SK-N-SH (cell line): ENCODE measurements around the gene ZFHX3. TPM values are rescaled to one million over a fixed set of nuclear protein-coding genes. Genes with fewer than 3 reads are reported as not detected.

Source experiments
- CTCF ChIA-PET: fragments of 300-600, 350-600 bp; formaldehyde crosslinking; extraction: SDS; loops from one replicate; lab custom pipeline; 2021; lab: Yijun Ruan, JAX
- POLR2A ChIA-PET: fragments of 350-600 bp; sonication (Branson Sonifier 250); formaldehyde crosslinking; extraction: SDS; loops from one replicate; lab custom pipeline; 2020; ENCODE audit warnings: antibody characterized with exemption, inconsistent platforms; lab: Yijun Ruan, JAX
- DNase-seq: peaks from one replicate; pipeline ENCODE4 v3.0.0; 2012
- H2AFZ ChIP-seq: fragments of 200-600 bp; sonication (generic); 2 replicates; pipeline ENCODE4 v1.8.1; 2016; ENCODE audit warnings: antibody characterized with exemption, mild to moderate bottlenecking, low read depth
- H3F3A ChIP-seq: fragments of 200-600 bp; sonication (generic); replicated peaks from 2 replicates; pipeline ENCODE3; 2016; ENCODE audit warnings: antibody characterized with exemption, mild to moderate bottlenecking; ENCODE audit not compliant: insufficient read depth
- H3K27ac ChIP-seq, 2 experiments: fragments of 200-500 bp in 1 of 2; fragments of 200-600 bp in 1 of 2; sonication (Bioruptor generic) in 1 of 2; sonication (generic), shearing (Covaris generic) in 1 of 2; 2 replicates each; pipeline versions ENCODE4 v1.5.1 to v1.6.1; 2014 to 2016; ENCODE audit warnings: low read depth in 2 of 2, inconsistent platforms in 1 of 2, low read length in 1 of 2, mild to moderate bottlenecking in 1 of 2, mixed read lengths in 1 of 2
- H3K27me3 ChIP-seq: fragments of 200-600 bp; sonication (generic), shearing (Covaris generic); 2 replicates; pipeline ENCODE4 v1.6.1; 2016; ENCODE audit warnings: mixed run types; ENCODE audit not compliant: insufficient read depth
- H3K36me3 ChIP-seq, 2 experiments: fragments of 200-500 bp in 1 of 2; fragments of 200-600 bp in 1 of 2; sonication (Bioruptor generic) in 1 of 2; sonication (generic) in 1 of 2; replicated peaks in 1 of 2; 2 replicates each; pipeline versions ENCODE3 to v1.5.1; 2014 to 2016; ENCODE audit warnings: low read length in 1 of 2, mild to moderate bottlenecking in 1 of 2; ENCODE audit not compliant: insufficient read depth in 2 of 2, control insufficient read depth in 1 of 2
- H3K4me1 ChIP-seq, 2 experiments: fragments of 200-500 bp in 1 of 2; fragments of 200-600 bp in 1 of 2; sonication (Bioruptor generic) in 1 of 2; sonication (generic), shearing (Covaris generic) in 1 of 2; 2 replicates each; pipeline versions ENCODE4 v1.5.1 to v1.6.1; 2014 to 2016; ENCODE audit warnings: low read depth in 1 of 2, low read length in 1 of 2, mixed run types in 1 of 2; ENCODE audit not compliant: insufficient read depth in 2 of 2, control insufficient read depth in 1 of 2
- H3K4me2 ChIP-seq: fragments of 200-600 bp; sonication (generic), shearing (Covaris generic); 2 replicates; pipeline ENCODE4 v1.6.1; 2017; ENCODE audit warnings: mixed run types
- H3K4me3 ChIP-seq, 2 experiments: fragments of 200-500 bp in 1 of 2; fragments of 200-600 bp in 1 of 2; sonication (Bioruptor generic) in 1 of 2; sonication (generic), shearing (Covaris generic) in 1 of 2; 2 replicates each; pipeline versions ENCODE4 v1.5.1 to v1.8.1; 2014 to 2016; ENCODE audit warnings: low read depth in 2 of 2, inconsistent platforms in 1 of 2, low read length in 1 of 2, mild to moderate bottlenecking in 1 of 2, mixed read lengths in 1 of 2, moderate library complexity in 1 of 2
- H3K79me2 ChIP-seq: fragments of 200-600 bp; sonication (generic); 2 replicates; pipeline ENCODE4 v1.8.1; 2017; ENCODE audit warnings: mild to moderate bottlenecking; ENCODE audit not compliant: insufficient read depth
- H3K9ac ChIP-seq: fragments of 200-600 bp; sonication (generic); 2 replicates; pipeline ENCODE4 v1.6.1; 2017; ENCODE audit warnings: mixed run types
- H3K9me2 ChIP-seq: fragments of 200-600 bp; sonication (generic); 2 replicates; pipeline ENCODE4 v1.6.1; 2017; ENCODE audit warnings: mixed run types
- H3K9me3 ChIP-seq: fragments of 200-600 bp; sonication (generic); 2 replicates; pipeline ENCODE4 v1.6.1; 2017; ENCODE audit warnings: mixed run types, mild to moderate bottlenecking, moderate library complexity
- H4K20me1 ChIP-seq: fragments of 200-600 bp; sonication (generic); 2 replicates; pipeline ENCODE4 v1.6.1; 2017; ENCODE audit warnings: mild to moderate bottlenecking, mixed run types; ENCODE audit not compliant: insufficient read depth
- CHD2 ChIP-seq: fragments of 150-350 bp; IDR thresholded peaks from 2 replicates; pipeline ENCODE4 v1.6.1; 2018; ENCODE audit warnings: low read length; ENCODE audit not compliant: partially characterized antibody
- ELF1 ChIP-seq: IDR thresholded peaks from 2 replicates; pipeline ENCODE4 v1.4.0; 2012
- EZH2phosphoT487 ChIP-seq: fragments of 200-600 bp; sonication (generic); IDR thresholded peaks from 2 replicates; pipeline ENCODE4 v1.6.1; 2017; ENCODE audit warnings: low read depth, mixed run types, mild to moderate bottlenecking, antibody characterized with exemption, moderate library complexity, borderline replicate concordance
- FOXJ3 ChIP-seq: sonication (generic); formaldehyde crosslinking; IDR thresholded peaks from 2 replicates; pipeline ENCODE4 v1.5.1; 2020; ENCODE audit warnings: mild to moderate bottlenecking, missing genetic modification reagents
- REST ChIP-seq: IDR thresholded peaks from 2 replicates; pipeline ENCODE4 v1.6.1; 2012; ENCODE audit warnings: mild to moderate bottlenecking, low read depth, low read length, moderate library complexity
- RXRA ChIP-seq: IDR thresholded peaks from 2 replicates; pipeline ENCODE4 v1.4.0; 2012; ENCODE audit warnings: low read depth, mild to moderate bottlenecking, borderline replicate concordance
- WGBS: methylation state at CpG from one replicate; pipeline ENCODE4 v1.1.6; 2017; ENCODE audit warnings: low lambda C conversion rate; 5-methylcytosine and 5-hydroxymethylcytosine counted together
- polyA plus RNA-seq, 3 experiments: library from polyadenylated mRNA; depleted of rRNA; stranded (reverse); fragments of >200 nt; gene quantifications; 2 replicates each; pipeline ENCODE4 v1.2.3, GENCODE V29; 2012
- TF ChIP-seq, protein P1 (sequence below): fragments of 150-350 bp; IDR thresholded peaks from 2 replicates; pipeline ENCODE4 v1.6.1; 2016; ENCODE audit warnings: mild to moderate bottlenecking, low read depth, low read length
- TF ChIP-seq, protein P2 (sequence below): IDR thresholded peaks from 2 replicates; pipeline ENCODE4 v1.4.0; 2012; ENCODE audit warnings: low read depth

ZFHX3 gene
- polyA plus RNA-seq, 1 of the 3 experiments (the other 2 are of a cell fraction), result 2.0 TPM

DNA sequence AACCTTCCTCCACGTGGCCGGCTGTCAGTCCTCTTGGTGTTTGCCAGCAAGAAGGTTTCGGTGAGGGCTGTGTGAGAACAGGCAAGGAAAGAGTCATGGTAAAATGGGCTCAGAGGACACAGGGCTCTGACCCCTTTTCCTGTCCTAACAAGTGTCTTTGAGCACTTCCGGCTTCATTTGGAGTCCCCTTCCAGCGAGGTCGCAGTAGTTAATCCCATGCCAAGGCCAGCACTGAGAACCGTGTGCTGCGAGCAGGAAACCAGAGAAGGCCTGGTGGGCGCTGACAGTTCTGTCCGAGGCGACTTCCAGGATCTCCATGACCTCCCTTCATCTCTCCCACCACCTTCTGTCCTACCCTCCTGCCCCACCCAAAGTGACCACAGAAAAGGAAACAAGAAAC is 168.1 kb downstream of the ZFHX3 start (continued):
- TF ChIP-seq REST (no peak), ELF1 (no peak)
- TF ChIP-seq, all 33 proteins: peak for 0

- Histone ChIP-seq H3K9me3 (no peaks in the 10 kb centered on the region), H4K20me1 (peaks cover 4% of the 10 kb centered on the region; the same call in 1 of the 2 replicates), H3K9me2 (no peaks in the 10 kb centered on the region), H3K4me3 (no peak overlapping the region), H3K27ac (peak overlapping the region; percentile 53 to 74), H3K9ac (no peak overlapping the region), H3K27me3 (no peaks in the 10 kb centered on the region), H3K36me3 (peaks cover 0 to 1% of the 10 kb centered on the region in 2 experiments), H3F3A (peaks cover 16% of the 10 kb centered on the region), H2AFZ (no peak overlapping the region), H3K4me1 (peaks cover 26 to 39% of the 10 kb centered on the region in 2 experiments), H3K4me2 (no peak overlapping the region; the same call in 1 of the 2 replicates), H3K79me2 (peaks cover 27% of the 10 kb centered on the region; the same call in 1 of the 2 replicates)
- POLR2A ChIA-PET, result no interaction called here
- TF ChIP-seq CHD2 (no peak), FOXJ3 (no peak), RXRA (no peak), EZH2phosphoT487 (no peak), REST (no peak)
- TF ChIP-seq, protein P1, sequence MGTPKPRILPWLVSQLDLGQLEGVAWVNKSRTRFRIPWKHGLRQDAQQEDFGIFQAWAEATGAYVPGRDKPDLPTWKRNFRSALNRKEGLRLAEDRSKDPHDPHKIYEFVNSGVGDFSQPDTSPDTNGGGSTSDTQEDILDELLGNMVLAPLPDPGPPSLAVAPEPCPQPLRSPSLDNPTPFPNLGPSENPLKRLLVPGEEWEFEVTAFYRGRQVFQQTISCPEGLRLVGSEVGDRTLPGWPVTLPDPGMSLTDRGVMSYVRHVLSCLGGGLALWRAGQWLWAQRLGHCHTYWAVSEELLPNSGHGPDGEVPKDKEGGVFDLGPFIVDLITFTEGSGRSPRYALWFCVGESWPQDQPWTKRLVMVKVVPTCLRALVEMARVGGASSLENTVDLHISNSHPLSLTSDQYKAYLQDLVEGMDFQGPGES, result no peak
- TF ChIP-seq, protein P2, sequence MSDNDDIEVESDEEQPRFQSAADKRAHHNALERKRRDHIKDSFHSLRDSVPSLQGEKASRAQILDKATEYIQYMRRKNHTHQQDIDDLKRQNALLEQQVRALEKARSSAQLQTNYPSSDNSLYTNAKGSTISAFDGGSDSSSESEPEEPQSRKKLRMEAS, result no peak
- WGBS, result 89% methylated on average over 17 of the region's 19 CpGs
- CTCF ChIA-PET, result no interaction called here
- peak; percentile 33 for DNase-seq
These were observed 169.3 kb downstream of the ZFHX3 start for GRCh38 chr16:72878301-72879269.
